HEK293 (cell line): Measurements from ENCODE around the gene ACAP2.
A peak's percentile ranks its signal among the peaks of the same experiment; 100 is the strongest.

Experiments
- BCL11B ChIP-seq: fragments of 450-650 bp; formaldehyde crosslinking; IDR thresholded peaks from 2 replicates; pipeline ENCODE4 v1.5.1; 2016; ENCODE audit warnings: low read depth, missing biosample characterization, missing genetic modification characterization
- GLI2 ChIP-seq: fragments of 450-650 bp; formaldehyde crosslinking; IDR thresholded peaks from 2 replicates; pipeline ENCODE4; 2017; ENCODE audit warnings: missing biosample characterization, missing genetic modification characterization, low read depth, borderline replicate concordance
- KLF1 ChIP-seq: fragments of 450-650 bp; formaldehyde crosslinking; IDR thresholded peaks from 2 replicates; pipeline ENCODE4 v1.5.1; 2016; ENCODE audit warnings: missing biosample characterization, missing genetic modification characterization
- SCRT2 ChIP-seq: fragments of 450-650 bp; formaldehyde crosslinking; IDR thresholded peaks from 2 replicates; pipeline ENCODE4 v1.5.1; 2016; ENCODE audit warnings: missing biosample characterization, missing genetic modification characterization
- TCF7L2 ChIP-seq: IDR thresholded peaks from 2 replicates; pipeline ENCODE4 v1.6.1; 2011; ENCODE audit warnings: low read depth, mild to moderate bottlenecking, inconsistent platforms, low read length, moderate library complexity, borderline replicate concordance
- YY1 ChIP-seq: fragments of 450-650 bp; formaldehyde crosslinking; IDR thresholded peaks from 2 replicates; pipeline ENCODE4 v1.5.1; 2018; ENCODE audit warnings: missing biosample characterization, missing genetic modification characterization
- ZBTB8A ChIP-seq: fragments of 450-650 bp; formaldehyde crosslinking; IDR thresholded peaks from 2 replicates; pipeline ENCODE4 v1.5.1; 2016; ENCODE audit warnings: missing biosample characterization, missing genetic modification characterization
- ZEB2 ChIP-seq: fragments of 450-650 bp; formaldehyde crosslinking; IDR thresholded peaks from 2 replicates; pipeline ENCODE4 v1.5.1; 2016; ENCODE audit warnings: missing biosample characterization, missing genetic modification characterization
- ZFP69B ChIP-seq: fragments of 450-650 bp; formaldehyde crosslinking; IDR thresholded peaks from 2 replicates; pipeline ENCODE4 v1.5.1; 2016; ENCODE audit warnings: missing biosample characterization, missing genetic modification characterization
- ZNF138 ChIP-seq: fragments of 450-650 bp; formaldehyde crosslinking; IDR thresholded peaks from 2 replicates; pipeline ENCODE4 v1.5.1; 2016; ENCODE audit warnings: missing biosample characterization, missing genetic modification characterization, borderline replicate concordance
- ZNF175 ChIP-seq: fragments of 450-650 bp; formaldehyde crosslinking; IDR thresholded peaks from 2 replicates; pipeline ENCODE4 v1.5.1; 2016; ENCODE audit warnings: missing biosample characterization, missing genetic modification characterization
- ZNF211 ChIP-seq: fragments of 450-650 bp; formaldehyde crosslinking; IDR thresholded peaks from 2 replicates; pipeline ENCODE4 v1.5.1; 2016; ENCODE audit warnings: low read depth, missing biosample characterization, missing genetic modification characterization
- ZNF274 ChIP-seq, 2 experiments: fragments of 200-500 bp in 1 of 2; fragments of 450-650 bp in 1 of 2; sonication (Bioruptor generic) in 1 of 2; formaldehyde crosslinking in 1 of 2; IDR thresholded peaks; 2 replicates each; pipeline versions ENCODE4 v1.5.1 to v1.6.1; 2014 to 2016; ENCODE audit warnings: borderline replicate concordance in 1 of 2, inconsistent platforms in 1 of 2, low read length in 1 of 2, missing biosample characterization in 1 of 2, missing genetic modification characterization in 1 of 2
- ZNF37A ChIP-seq: fragments of 450-650 bp; IDR thresholded peaks from 2 replicates; pipeline ENCODE4 v1.5.1; 2018; ENCODE audit warnings: missing biosample characterization, missing genetic modification characterization
- ZNF610 ChIP-seq: fragments of 450-650 bp; formaldehyde crosslinking; IDR thresholded peaks from 2 replicates; pipeline ENCODE4 v1.5.1; 2016; ENCODE audit warnings: missing biosample characterization, missing genetic modification characterization, borderline replicate concordance
- ZNF677 ChIP-seq: fragments of 450-650 bp; IDR thresholded peaks from 2 replicates; pipeline ENCODE4 v1.5.0; 2018; ENCODE audit warnings: missing biosample characterization, mild to moderate bottlenecking, missing genetic modification characterization, moderate library complexity
- ZNF747 ChIP-seq: fragments of 450-650 bp; formaldehyde crosslinking; IDR thresholded peaks from 2 replicates; pipeline ENCODE4 v1.5.1; 2016; ENCODE audit warnings: missing biosample characterization, missing genetic modification characterization
- ZNF76 ChIP-seq: fragments of 450-650 bp; formaldehyde crosslinking; IDR thresholded peaks from 2 replicates; pipeline ENCODE4; 2016; ENCODE audit warnings: low read depth, missing biosample characterization, missing genetic modification characterization, borderline replicate concordance
- ZNF768 ChIP-seq: fragments of 450-650 bp; formaldehyde crosslinking; IDR thresholded peaks from 2 replicates; pipeline ENCODE4 v1.5.1; 2018; ENCODE audit warnings: missing biosample characterization, mild to moderate bottlenecking, missing genetic modification characterization
- ZNF777 ChIP-seq: fragments of 450-650 bp; formaldehyde crosslinking; IDR thresholded peaks from 2 replicates; pipeline ENCODE4 v1.5.1; 2017; ENCODE audit warnings: missing biosample characterization, missing genetic modification characterization, borderline replicate concordance
- TF ChIP-seq, protein P1 (sequence below): fragments of 450-650 bp; formaldehyde crosslinking; IDR thresholded peaks from 2 replicates; pipeline ENCODE4 v1.5.0; 2017; ENCODE audit warnings: missing biosample characterization, missing genetic modification characterization, borderline replicate concordance
- TF ChIP-seq, protein P2 (sequence below): fragments of 450-650 bp; formaldehyde crosslinking; IDR thresholded peaks from 2 replicates; pipeline ENCODE4 v1.5.1; 2016; ENCODE audit warnings: missing biosample characterization, missing genetic modification characterization, borderline replicate concordance
- TF ChIP-seq, protein P3 (sequence below): fragments of 450-650 bp; formaldehyde crosslinking; IDR thresholded peaks from 2 replicates; pipeline ENCODE4 v1.5.1; 2016; ENCODE audit warnings: missing biosample characterization, missing genetic modification characterization
- TF ChIP-seq, protein P4 (sequence below): sonication (generic); formaldehyde crosslinking; IDR thresholded peaks from 2 replicates; pipeline ENCODE4 v1.8.1; 2022; ENCODE audit warnings: mild to moderate bottlenecking, moderate library complexity, missing genetic modification reagents
- TF ChIP-seq, protein P5 (sequence below): fragments of 450-650 bp; formaldehyde crosslinking; IDR thresholded peaks from 2 replicates; pipeline ENCODE4 v1.5.1; 2016; ENCODE audit warnings: missing biosample characterization, missing genetic modification characterization
- TF ChIP-seq, protein P6 (sequence below): fragments of 450-650 bp; formaldehyde crosslinking; IDR thresholded peaks from 2 replicates; pipeline ENCODE4; 2016; ENCODE audit warnings: missing biosample characterization, missing genetic modification characterization

ACAP2 gene

DNA sequence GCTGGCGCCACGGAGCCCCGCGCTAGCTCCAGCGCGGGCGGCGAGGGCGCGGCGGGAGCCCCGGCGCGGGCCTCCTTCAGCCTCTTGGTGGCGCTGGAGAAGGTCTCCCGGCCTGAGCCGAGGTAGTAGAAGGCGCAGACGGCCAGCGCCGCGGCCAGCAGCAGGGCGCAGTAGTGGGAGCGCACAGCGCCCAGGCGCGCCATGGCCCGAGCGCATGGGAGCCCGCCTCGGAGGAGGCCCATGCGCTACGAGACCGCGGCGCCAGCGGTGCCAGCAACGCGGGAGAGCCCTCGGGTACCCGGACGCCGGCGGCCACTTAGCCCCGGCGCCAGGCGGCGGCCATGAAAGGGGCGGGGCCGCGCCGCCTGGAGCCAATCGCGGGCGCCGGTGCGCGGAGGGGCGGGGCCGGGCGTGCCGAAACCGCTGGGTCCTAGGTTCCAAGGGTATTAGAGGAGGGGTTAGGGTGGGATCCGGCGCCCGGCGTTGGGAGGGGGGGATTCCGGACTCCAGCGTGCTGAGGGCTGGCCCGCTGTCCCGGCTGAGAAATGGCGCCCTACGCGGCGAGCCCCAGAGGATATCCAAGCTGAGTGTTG, 171.9 kb downstream of the ACAP2 start, which contains the start of gene XXYLT1 (continued):
- TF ChIP-seq, protein P1, sequence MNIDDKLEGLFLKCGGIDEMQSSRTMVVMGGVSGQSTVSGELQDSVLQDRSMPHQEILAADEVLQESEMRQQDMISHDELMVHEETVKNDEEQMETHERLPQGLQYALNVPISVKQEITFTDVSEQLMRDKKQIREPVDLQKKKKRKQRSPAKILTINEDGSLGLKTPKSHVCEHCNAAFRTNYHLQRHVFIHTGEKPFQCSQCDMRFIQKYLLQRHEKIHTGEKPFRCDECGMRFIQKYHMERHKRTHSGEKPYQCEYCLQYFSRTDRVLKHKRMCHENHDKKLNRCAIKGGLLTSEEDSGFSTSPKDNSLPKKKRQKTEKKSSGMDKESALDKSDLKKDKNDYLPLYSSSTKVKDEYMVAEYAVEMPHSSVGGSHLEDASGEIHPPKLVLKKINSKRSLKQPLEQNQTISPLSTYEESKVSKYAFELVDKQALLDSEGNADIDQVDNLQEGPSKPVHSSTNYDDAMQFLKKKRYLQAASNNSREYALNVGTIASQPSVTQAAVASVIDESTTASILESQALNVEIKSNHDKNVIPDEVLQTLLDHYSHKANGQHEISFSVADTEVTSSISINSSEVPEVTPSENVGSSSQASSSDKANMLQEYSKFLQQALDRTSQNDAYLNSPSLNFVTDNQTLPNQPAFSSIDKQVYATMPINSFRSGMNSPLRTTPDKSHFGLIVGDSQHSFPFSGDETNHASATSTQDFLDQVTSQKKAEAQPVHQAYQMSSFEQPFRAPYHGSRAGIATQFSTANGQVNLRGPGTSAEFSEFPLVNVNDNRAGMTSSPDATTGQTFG = no peak
- TF ChIP-seq ZEB2 (tag by site-specific recombination) (no peak), KLF1 (tag by site-specific recombination) (no peak), GLI2 (tag by site-specific recombination) (no peak), TCF7L2 (no peak), SCRT2 (no peak), ZNF211 (tag by site-specific recombination) (no peak), ZNF610 (no peak), ZNF768 (tag by site-specific recombination) (no peak), ZNF677 (tag by site-specific recombination) (0 out of 2 replicates have a peak, but pooled peaks have one; percentile 34), ZBTB8A (tag by site-specific recombination) (peak; percentile 96), ZFP69B (tag by site-specific recombination) (no peak), YY1 (tag by site-specific recombination) (peak; percentile 76), ZNF76 (no peak), ZNF274 (IDR thresholded peaks at IDR 0.05; ENCODE audit: low read length) (no peak), ZNF274 (tag by site-specific recombination; IDR thresholded peaks at IDR 0.05; ENCODE audit: borderline replicate concordance) (no peak), ZNF747 (tag by site-specific recombination) (no peak), ZNF37A (tag by site-specific recombination) (0 out of 2 replicates have a peak, but pooled peaks have one; percentile 20), ZNF777 (tag by site-specific recombination) (no peak), ZNF138 (tag by site-specific recombination) (no peak), BCL11B (tag by site-specific recombination) (no peak), ZNF175 (tag by site-specific recombination) (no peak)
- TF ChIP-seq, protein P2, sequence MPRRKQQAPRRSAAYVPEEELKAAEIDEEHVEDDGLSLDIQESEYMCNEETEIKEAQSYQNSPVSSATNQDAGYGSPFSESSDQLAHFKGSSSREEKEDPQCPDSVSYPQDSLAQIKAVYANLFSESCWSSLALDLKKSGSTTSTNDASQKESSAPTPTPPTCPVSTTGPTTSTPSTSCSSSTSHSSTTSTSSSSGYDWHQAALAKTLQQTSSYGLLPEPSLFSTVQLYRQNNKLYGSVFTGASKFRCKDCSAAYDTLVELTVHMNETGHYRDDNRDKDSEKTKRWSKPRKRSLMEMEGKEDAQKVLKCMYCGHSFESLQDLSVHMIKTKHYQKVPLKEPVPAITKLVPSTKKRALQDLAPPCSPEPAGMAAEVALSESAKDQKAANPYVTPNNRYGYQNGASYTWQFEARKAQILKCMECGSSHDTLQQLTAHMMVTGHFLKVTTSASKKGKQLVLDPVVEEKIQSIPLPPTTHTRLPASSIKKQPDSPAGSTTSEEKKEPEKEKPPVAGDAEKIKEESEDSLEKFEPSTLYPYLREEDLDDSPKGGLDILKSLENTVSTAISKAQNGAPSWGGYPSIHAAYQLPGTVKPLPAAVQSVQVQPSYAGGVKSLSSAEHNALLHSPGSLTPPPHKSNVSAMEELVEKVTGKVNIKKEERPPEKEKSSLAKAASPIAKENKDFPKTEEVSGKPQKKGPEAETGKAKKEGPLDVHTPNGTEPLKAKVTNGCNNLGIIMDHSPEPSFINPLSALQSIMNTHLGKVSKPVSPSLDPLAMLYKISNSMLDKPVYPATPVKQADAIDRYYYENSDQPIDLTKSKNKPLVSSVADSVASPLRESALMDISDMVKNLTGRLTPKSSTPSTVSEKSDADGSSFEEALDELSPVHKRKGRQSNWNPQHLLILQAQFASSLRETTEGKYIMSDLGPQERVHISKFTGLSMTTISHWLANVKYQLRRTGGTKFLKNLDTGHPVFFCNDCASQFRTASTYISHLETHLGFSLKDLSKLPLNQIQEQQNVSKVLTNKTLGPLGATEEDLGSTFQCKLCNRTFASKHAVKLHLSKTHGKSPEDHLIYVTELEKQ (tag by site-specific recombination) = no peak
- TF ChIP-seq, protein P3, sequence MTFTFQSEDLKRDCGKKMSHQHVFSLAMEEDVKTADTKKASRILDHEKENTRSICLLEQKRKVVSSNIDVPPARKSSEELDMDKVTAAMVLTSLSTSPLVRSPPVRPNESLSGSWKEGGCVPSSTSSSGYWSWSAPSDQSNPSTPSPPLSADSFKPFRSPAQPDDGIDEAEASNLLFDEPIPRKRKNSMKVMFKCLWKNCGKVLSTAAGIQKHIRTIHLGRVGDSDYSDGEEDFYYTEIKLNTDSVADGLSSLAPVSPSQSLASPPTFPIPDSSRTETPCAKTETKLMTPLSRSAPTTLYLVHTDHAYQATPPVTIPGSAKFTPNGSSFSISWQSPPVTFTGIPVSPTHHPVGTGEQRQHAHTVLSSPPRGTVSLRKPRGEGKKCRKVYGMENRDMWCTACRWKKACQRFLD = no peak
- TF ChIP-seq, protein P4, sequence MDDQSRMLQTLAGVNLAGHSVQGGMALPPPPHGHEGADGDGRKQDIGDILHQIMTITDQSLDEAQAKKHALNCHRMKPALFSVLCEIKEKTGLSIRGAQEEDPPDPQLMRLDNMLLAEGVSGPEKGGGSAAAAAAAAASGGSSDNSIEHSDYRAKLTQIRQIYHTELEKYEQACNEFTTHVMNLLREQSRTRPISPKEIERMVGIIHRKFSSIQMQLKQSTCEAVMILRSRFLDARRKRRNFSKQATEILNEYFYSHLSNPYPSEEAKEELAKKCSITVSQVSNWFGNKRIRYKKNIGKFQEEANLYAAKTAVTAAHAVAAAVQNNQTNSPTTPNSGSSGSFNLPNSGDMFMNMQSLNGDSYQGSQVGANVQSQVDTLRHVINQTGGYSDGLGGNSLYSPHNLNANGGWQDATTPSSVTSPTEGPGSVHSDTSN (CRISPR knock-in tag) = no peak; the same call in 1 of the 2 replicates
- TF ChIP-seq, protein P5, sequence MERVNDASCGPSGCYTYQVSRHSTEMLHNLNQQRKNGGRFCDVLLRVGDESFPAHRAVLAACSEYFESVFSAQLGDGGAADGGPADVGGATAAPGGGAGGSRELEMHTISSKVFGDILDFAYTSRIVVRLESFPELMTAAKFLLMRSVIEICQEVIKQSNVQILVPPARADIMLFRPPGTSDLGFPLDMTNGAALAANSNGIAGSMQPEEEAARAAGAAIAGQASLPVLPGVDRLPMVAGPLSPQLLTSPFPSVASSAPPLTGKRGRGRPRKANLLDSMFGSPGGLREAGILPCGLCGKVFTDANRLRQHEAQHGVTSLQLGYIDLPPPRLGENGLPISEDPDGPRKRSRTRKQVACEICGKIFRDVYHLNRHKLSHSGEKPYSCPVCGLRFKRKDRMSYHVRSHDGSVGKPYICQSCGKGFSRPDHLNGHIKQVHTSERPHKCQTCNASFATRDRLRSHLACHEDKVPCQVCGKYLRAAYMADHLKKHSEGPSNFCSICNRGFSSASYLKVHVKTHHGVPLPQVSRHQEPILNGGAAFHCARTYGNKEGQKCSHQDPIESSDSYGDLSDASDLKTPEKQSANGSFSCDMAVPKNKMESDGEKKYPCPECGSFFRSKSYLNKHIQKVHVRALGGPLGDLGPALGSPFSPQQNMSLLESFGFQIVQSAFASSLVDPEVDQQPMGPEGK = peak; percentile 50; the same call in 1 of the 2 replicates
- TF ChIP-seq, protein P6, sequence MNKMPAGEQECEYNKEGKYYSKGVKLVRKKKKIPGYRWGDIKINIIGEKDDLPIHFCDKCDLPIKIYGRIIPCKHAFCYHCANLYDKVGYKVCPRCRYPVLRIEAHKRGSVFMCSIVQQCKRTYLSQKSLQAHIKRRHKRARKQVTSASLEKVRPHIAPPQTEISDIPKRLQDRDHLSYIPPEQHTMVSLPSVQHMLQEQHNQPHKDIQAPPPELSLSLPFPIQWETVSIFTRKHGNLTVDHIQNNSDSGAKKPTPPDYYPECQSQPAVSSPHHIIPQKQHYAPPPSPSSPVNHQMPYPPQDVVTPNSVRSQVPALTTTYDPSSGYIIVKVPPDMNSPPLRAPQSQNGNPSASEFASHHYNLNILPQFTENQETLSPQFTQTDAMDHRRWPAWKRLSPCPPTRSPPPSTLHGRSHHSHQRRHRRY = no peak
